Fibroblast of upper back skin (primary cell): ENCODE measurements around the gene CTSV.
"Not testable (repeated sequence)": the region's sequence is repeated elsewhere in the genome, so short reads cannot be mapped to it uniquely, and the experiment has no call there.

ENCODE experiments used
- DNase-seq: peaks from one replicate; pipeline ENCODE4 v3.0.0-alpha.2; 2013

CTSV gene

GRCh38 chr9:97039514-97039860 lies 545 bp upstream of the CTSV start:
- DNase-seq, result peak; percentile 43

- DNase-seq, result not testable (repeated sequence)
These were observed 15.4 kb downstream of the CTSV start for GRCh38 chr9:97023505-97023904.

GRCh38 chr9:97013151-97014132 lies 25.5 kb downstream of the CTSV start:
- DNase-seq, result peak; percentile 79

DNA sequence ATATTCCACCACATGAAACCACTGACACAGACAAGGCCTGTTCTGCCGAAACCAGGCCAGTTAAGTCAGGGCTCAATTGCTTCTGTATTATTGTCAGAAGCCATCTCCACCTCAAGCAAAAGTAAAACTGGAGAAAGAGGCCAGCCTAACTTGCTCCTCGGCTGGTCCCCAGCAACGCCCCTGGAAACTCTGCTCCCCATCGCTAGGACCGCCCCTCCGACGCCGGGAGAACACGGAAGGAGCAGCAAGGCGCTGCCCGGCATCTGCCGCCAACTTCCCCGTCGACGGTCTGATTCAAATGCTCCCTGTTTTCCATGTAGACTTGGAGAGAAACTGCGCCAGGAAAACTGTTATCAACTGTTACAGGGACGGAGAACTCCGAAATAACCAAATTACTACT lies 26.3 kb downstream of the CTSV start:
- DNase-seq, result peak; percentile 0

- not testable (repeated sequence) for DNase-seq
These were observed 36.7 kb downstream of the CTSV start for GRCh38 chr9:97002195-97002594.

DNA sequence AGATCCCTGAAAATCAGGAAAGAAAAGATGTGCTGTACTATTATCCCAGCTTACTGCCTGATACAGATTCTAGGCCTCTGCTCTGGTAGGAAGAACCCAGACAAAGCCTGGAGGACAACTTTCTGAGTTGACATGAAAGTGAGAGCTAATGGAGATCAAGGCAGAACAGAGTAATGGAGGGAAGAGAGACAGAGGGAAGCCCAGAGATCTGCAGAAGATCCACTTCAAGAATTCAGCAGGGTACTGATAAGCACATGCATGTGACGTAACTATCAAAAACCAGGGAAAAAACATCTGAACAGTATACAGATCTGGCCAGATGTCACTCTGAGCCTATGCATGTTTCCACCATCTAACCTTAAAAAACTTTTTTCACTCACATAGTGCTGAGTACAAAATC lies 37.6 kb downstream of the CTSV start:
- DNase-seq, result not testable (repeated sequence)

DNA sequence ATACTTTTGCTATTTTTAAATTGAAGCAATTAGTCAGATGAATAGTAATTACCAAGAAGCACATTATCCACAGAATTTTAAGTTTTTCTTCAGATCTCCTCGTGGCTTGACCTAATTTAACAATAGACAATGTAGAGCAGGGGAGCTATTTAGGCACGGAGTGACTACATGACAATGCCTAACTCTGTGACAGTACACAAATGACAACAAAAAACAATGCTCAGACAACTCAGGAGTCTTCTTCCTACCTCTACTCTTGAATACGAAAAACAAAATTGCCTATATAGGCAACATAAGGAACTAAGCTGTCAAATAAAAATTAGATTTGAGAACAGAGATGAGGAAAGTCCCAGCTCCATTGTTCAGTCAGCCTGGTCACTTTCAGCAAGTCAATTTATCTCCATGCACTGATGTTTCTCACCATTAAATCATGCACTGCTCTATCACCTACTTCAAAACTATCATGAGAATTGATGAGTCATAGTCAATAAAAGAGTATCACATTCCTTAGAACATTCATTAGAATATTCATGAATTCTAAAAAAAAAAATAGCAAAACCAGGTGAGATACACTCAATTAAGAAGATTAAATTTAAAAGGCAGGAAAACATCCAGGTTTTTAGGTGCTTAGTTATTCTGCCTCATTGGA lies 38.7 kb downstream of the CTSV start:
- DNase-seq, result not testable (repeated sequence)

GRCh38 chr9:96999733-97000132 lies 39.2 kb downstream of the CTSV start:
- not testable (repeated sequence) for DNase-seq

- DNase-seq, result not testable (repeated sequence)
These were observed 41.8 kb downstream of the CTSV start for GRCh38 chr9:96997009-96997701.

- DNase-seq, result not testable (repeated sequence)
These were observed 44.4 kb downstream of the CTSV start for GRCh38 chr9:96994531-96995016.

- DNase-seq, result not testable (repeated sequence)
These were observed 46.6 kb downstream of the CTSV start for GRCh38 chr9:96992303-96992702.

DNA sequence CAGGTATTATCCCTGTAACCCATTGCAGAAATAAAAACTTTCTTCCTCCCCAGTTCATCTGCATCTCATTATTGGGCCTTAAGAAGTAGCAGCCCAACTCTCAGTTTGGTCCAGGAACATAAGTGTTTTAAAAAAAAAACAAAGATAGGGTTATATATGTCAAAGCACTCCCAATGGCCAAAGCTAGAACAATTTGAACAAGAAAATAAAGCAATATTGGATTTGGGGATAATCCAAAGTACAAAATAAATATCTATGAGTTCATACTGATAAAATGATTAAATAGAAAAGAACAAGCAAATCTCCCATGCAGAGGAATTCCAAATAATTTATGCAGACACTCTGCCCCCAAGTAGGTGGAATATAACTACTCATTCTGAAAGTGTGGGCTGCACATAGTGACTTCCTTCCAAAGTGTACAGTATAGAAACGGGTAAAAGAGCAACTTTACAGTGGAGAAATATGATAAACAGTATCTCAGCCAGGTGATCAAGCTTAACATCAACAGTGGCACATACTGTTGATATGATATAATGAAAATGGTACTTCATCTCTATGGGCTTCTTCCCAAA lies 49.1 kb downstream of the CTSV start:
- not testable (repeated sequence) for DNase-seq

DNA sequence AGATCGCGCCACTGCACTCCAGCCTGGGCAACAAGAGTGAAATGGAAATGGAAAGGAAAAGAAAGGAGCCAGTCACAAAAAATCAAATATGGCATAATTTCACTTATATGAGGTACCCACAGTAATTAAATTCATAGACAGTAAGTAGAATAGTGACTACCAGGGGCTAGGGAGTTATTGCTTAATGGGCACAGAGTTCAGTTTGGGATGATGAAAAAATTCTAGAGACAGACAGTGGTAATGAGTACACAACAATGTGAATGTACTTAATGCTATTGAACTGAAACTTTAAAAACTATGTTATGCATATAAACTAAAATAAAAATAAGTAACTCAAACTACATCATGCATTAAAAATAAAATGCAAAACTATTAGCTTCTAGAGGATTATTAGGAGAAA lies 54.1 kb downstream of the CTSV start:
- DNase-seq, result not testable (repeated sequence)

DNA sequence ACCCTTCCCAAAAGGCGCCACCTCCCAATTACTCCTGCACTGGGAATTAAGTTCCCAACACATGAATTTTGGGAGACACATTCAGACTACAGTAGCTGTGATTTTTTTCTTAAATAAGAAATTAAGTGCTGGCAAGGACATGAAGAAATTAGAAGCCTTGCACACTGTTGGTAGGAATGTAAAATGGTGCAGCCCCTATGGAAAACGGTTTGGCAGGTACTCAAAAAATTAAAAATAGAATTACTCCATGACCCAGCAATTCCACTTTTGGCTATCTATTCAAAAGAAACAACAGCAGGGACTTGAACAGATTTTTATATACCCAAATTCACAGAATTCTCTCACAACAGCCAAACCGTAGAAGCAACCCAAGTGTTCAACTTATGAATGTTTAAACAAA lies 54.8 kb downstream of the CTSV start:
- DNase-seq, result not testable (repeated sequence)

GRCh38 chr9:96983496-96984122 lies 55.3 kb downstream of the CTSV start:
- not testable (repeated sequence) for DNase-seq
